ENCODE data around the gene MMP25. TPM values are rescaled to one million over a fixed set of nuclear protein-coding genes. Genes with fewer than 3 reads are reported as not detected.

The MMP25 gene
- total RNA-seq, 1 donor from 2014 or later = 0.89 TPM

DNA sequence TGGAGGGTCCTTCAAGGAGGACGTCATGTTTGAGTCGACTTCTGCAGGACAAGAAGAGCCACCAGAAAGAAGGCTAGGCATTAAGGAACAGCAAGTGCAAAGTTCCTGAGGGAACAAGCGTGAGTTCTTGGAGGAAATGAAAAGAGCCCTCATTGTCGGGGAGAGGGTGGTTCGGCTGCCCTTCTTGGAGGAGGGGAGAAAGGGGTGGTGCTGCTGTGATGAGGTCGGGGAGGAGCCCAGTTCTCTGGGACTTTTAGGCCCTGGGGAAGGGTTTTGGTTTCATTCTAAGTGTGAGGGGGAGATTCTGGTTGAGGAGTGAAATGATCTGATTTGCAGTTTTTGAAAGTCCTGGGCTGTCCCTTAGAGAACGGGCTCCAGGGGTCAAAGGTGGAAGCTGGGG, 13.7 kb upstream of the MMP25 start:
- Histone ChIP-seq H3K79me2 (ENCODE audit: insufficient read depth, low read length) (no peaks in the 10 kb centered on the region), H3K9ac (ENCODE audit: low read length) (no peak overlapping the region), H3K27me3 (ENCODE audit: insufficient read depth, low read length) (peaks cover 66% of the 10 kb centered on the region), H3K9me3 (ENCODE audit: insufficient read depth, low read depth, low read length) (peaks cover 3% of the 10 kb centered on the region), H3K4me3 (ENCODE audit: insufficient read depth, low read depth, low read length) (no peak overlapping the region), H3K27ac (ENCODE audit: low read depth, low read length) (no peak overlapping the region), H4K20me1 (ENCODE audit: insufficient read depth, low read length) (peaks cover 14% of the 10 kb centered on the region), H3K36me3 (ENCODE audit: insufficient read depth, low read length) (no peaks in the 10 kb centered on the region), H3K4me2 (ENCODE audit: low read length) (no peak overlapping the region), H3K4me1 (ENCODE audit: insufficient read depth, low read length) (peaks cover 11% of the 10 kb centered on the region), H2AFZ (ENCODE audit: low read depth, low read length) (no peak overlapping the region)
- no peak for DNase-seq (ENCODE audit: low read depth)
- Mint-ChIP-seq H3K27me3 (ENCODE audit: low read depth, unreplicated experiment) (peaks cover 27% of the 10 kb centered on the region), H3K9me3 (ENCODE audit: unreplicated experiment) (peaks cover 3% of the 10 kb centered on the region), H3K36me3 (ENCODE audit: low read depth, unreplicated experiment) (peaks cover 4% of the 10 kb centered on the region), H3K27ac (ENCODE audit: unreplicated experiment) (no peak overlapping the region), H3K4me1 (ENCODE audit: low read depth, unreplicated experiment) (no peaks in the 10 kb centered on the region), H3K4me3 (ENCODE audit: unreplicated experiment) (no peak overlapping the region)
- no peak for FAIRE-seq
- TF ChIP-seq EZH2 (IDR thresholded peaks at IDR 0.05; ENCODE audit: insufficient read depth, low read length) = no peak
- TF ChIP-seq CTCF (IDR thresholded peaks at IDR 0.05; ENCODE audit: insufficient read depth, low read depth, low read length) = no peak

- Mint-ChIP-seq H3K36me3 (ENCODE audit: low read depth, unreplicated experiment) (no peaks in the 10 kb centered on the region), H3K9me3 (ENCODE audit: unreplicated experiment) (peaks cover 3% of the 10 kb centered on the region), H3K4me1 (ENCODE audit: low read depth, unreplicated experiment) (no peaks in the 10 kb centered on the region), H3K4me3 (ENCODE audit: unreplicated experiment) (no peak overlapping the region), H3K27ac (ENCODE audit: unreplicated experiment) (no peak overlapping the region), H3K27me3 (ENCODE audit: low read depth, unreplicated experiment) (peaks cover 42% of the 10 kb centered on the region)
- no peak for FAIRE-seq
- Histone ChIP-seq H3K4me3 (ENCODE audit: insufficient read depth, low read depth, low read length) (no peak overlapping the region), H3K27me3 (ENCODE audit: insufficient read depth, low read length) (peaks cover 71% of the 10 kb centered on the region), H3K79me2 (ENCODE audit: insufficient read depth, low read length) (no peaks in the 10 kb centered on the region), H3K4me1 (ENCODE audit: insufficient read depth, low read length) (no peaks in the 10 kb centered on the region), H3K4me2 (ENCODE audit: low read length) (no peak overlapping the region), H3K9ac (ENCODE audit: low read length) (no peak overlapping the region), H3K27ac (ENCODE audit: low read depth, low read length) (no peak overlapping the region), H3K9me3 (ENCODE audit: insufficient read depth, low read depth, low read length) (no peaks in the 10 kb centered on the region), H4K20me1 (ENCODE audit: insufficient read depth, low read length) (no peaks in the 10 kb centered on the region), H3K36me3 (ENCODE audit: insufficient read depth, low read length) (no peaks in the 10 kb centered on the region), H2AFZ (ENCODE audit: low read depth, low read length) (no peak overlapping the region)
- no peak for TF ChIP-seq CTCF (IDR thresholded peaks at IDR 0.05; ENCODE audit: insufficient read depth, low read depth, low read length)
- no peak for TF ChIP-seq EZH2 (IDR thresholded peaks at IDR 0.05; ENCODE audit: insufficient read depth, low read length)
- DNase-seq (ENCODE audit: low read depth) = no peak
Observed at GRCh38 chr16:3035289-3035971, 10.9 kb upstream of the MMP25 start.

DNA sequence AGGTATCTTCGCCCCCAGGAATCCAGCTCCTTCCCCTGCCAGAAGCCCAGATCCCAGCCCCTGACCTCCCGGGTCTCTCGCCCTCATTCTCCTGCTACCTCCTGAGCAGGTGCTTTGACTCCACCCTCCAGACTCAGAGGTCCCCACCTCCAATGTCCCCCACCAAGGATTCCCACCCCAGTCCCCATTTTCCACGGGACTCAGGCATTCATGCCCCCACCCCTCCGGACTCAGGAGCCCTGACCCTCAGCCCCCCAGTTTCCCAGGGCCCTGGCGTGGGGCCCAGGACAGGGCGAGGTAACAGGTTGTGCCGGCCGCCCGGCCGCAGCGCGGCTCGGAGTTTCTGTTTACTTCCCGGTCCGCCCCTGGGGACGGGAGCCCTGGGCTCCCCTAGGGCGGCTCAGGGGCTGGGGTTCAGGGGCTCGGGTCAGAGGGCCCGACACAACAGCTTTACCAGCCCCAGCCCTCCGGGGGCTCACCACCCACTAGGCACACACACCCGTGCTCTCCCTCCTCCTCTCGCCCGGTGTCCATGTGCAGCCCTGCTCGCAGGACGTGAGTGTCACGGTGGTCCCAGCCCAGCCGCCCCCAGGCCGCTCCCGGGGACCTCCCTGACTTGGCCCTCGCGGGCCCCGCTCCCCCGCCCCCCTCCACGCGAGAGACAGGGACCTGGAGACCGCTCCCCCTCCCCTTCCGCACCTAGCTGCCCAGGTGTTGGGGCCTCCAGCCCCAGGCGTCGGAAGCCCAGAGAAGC, 10.2 kb upstream of the MMP25 start:
- Mint-ChIP-seq H3K9me3 (ENCODE audit: unreplicated experiment) (peaks cover 3% of the 10 kb centered on the region), H3K27me3 (ENCODE audit: low read depth, unreplicated experiment) (peaks cover 42% of the 10 kb centered on the region), H3K36me3 (ENCODE audit: low read depth, unreplicated experiment) (no peaks in the 10 kb centered on the region), H3K27ac (ENCODE audit: unreplicated experiment) (no peak overlapping the region), H3K4me3 (ENCODE audit: unreplicated experiment) (no peak overlapping the region), H3K4me1 (ENCODE audit: low read depth, unreplicated experiment) (no peaks in the 10 kb centered on the region)
- no peak overlapping the region for H3K4me2 ChIP-seq (ENCODE audit: low read length)
- no peak overlapping the region for H3K4me3 ChIP-seq (ENCODE audit: insufficient read depth, low read depth, low read length)
- no peaks in the 10 kb centered on the region for H3K36me3 ChIP-seq (ENCODE audit: insufficient read depth, low read length)
- H3K4me1 ChIP-seq (ENCODE audit: insufficient read depth, low read length) = no peaks in the 10 kb centered on the region
- no peak overlapping the region for H3K9ac ChIP-seq (ENCODE audit: low read length)
- no peaks in the 10 kb centered on the region for H3K9me3 ChIP-seq (ENCODE audit: insufficient read depth, low read depth, low read length)
- H4K20me1 ChIP-seq (ENCODE audit: insufficient read depth, low read length) = no peaks in the 10 kb centered on the region
- FAIRE-seq = no peak
- DNase-seq (ENCODE audit: low read depth) = no peak
- no peak overlapping the region for H2AFZ ChIP-seq (ENCODE audit: low read depth, low read length)
- peaks cover 71% of the 10 kb centered on the region for H3K27me3 ChIP-seq (ENCODE audit: insufficient read depth, low read length)
- H3K27ac ChIP-seq (ENCODE audit: low read depth, low read length) = no peak overlapping the region
- no peaks in the 10 kb centered on the region for H3K79me2 ChIP-seq (ENCODE audit: insufficient read depth, low read length)
- TF ChIP-seq CTCF (IDR thresholded peaks at IDR 0.05; ENCODE audit: insufficient read depth, low read depth, low read length) (no peak), EZH2 (IDR thresholded peaks at IDR 0.05; ENCODE audit: insufficient read depth, low read length) (peak; percentile 97)
